ENCODE results near the gene PPP2R5B.

The PPP2R5B gene

DNA sequence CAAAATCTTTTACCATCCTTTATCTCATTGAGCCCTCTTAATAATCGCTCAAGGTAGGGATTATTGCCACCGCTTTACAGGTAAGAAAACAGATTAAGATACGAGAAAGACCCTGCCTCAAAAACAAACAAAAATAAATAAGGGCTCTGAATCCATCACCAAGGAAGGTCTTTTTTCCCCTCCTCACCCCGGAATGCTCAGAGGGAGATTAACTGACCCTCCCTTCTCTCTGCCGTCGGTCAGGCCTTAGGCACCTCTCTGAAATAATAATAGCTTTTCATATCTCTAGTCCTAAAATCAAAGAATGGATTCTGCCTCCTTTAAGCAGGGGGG is 6.9 kb upstream of the PPP2R5B start:
- ChIA-PET CTCF (interaction anchor here (1.2 to 1.4 kb wide), 2 partner anchors 27 to 79 kb away, joined by 3 read pairs; partner anchors contain the start of gene BATF2), POLR2A (interaction anchor here (0.6 to 1.7 kb wide), 4 partner anchors 17 to 204 kb away, joined by 3 to 5 read pairs (median 4); partner anchors contain the start of genes FAU and MRPL49)
- TF ChIP-seq CTBP1 (IDR thresholded peaks at IDR 0.05; ENCODE audit: borderline replicate concordance), result no peak
- TF ChIP-seq NFRKB (IDR thresholded peaks at IDR 0.05), result no peak
- no peak for TF ChIP-seq FOXK2 (IDR thresholded peaks at IDR 0.05)
- no peak for TF ChIP-seq BHLHE40 (IDR thresholded peaks at IDR 0.05; ENCODE audit: borderline replicate concordance)
- TF ChIP-seq FOXM1 (IDR thresholded peaks at IDR 0.05; ENCODE audit: borderline replicate concordance), result no peak
- no peak for DNase-seq (ENCODE audit: extremely low spot score)

DNA sequence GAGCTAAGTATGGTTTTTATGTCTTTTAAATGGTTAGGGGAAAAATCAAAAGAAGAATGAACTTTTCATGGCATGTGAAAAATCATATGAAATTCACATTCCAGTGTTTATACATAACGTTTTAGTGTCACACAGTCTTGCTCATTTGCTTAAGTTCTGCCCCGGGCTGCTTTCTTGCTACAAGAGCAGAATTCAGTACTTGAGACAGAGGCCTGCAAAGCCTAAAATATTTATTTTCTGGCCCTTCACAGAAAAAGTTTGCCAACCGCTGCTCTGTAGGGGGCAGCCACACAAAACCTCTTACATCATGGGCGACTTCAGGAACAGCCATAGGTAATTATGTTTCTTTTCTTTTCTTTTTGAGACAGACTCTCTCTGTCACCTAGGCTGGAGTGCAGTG is 6.5 kb upstream of the PPP2R5B start:
- CTCF ChIA-PET, result interaction anchor here (1.2 to 1.4 kb wide), 2 partner anchors 27 to 79 kb away, joined by 3 read pairs; partner anchors contain the start of gene BATF2
- POLR2A ChIA-PET, result interaction anchor here (0.6 to 1.7 kb wide), 4 partner anchors 16 to 204 kb away, joined by 3 to 5 read pairs (median 4); partner anchors contain the start of genes FAU and MRPL49
- DNase-seq (ENCODE audit: extremely low spot score), result no peak
- TF ChIP-seq L3MBTL2 (conservative IDR thresholded peaks at IDR 0.05), result no peak; the same call in 1 of the 2 replicates
- no peak for TF ChIP-seq ELF4 (IDR thresholded peaks at IDR 0.05)
- TF ChIP-seq FOXK2 (IDR thresholded peaks at IDR 0.05), result no peak
- no peak for TF ChIP-seq LEF1 (IDR thresholded peaks at IDR 0.05; ENCODE audit: borderline replicate concordance)
- no peak for TF ChIP-seq SP1 (IDR thresholded peaks at IDR 0.05)
- no peak for TF ChIP-seq TARDBP (IDR thresholded peaks at IDR 0.05)
- TF ChIP-seq HDGF (IDR thresholded peaks at IDR 0.05; ENCODE audit: borderline replicate concordance), result no peak
- TF ChIP-seq FOXA1 (IDR thresholded peaks at IDR 0.05), result no peak
- no peak for TF ChIP-seq ARNT (IDR thresholded peaks at IDR 0.05)
- TF ChIP-seq NFRKB (IDR thresholded peaks at IDR 0.05), result no peak
- no peak for TF ChIP-seq BHLHE40 (IDR thresholded peaks at IDR 0.05; ENCODE audit: borderline replicate concordance)
- TF ChIP-seq ZNF384 (IDR thresholded peaks at IDR 0.05), result no peak
- TF ChIP-seq FOXM1 (IDR thresholded peaks at IDR 0.05; ENCODE audit: borderline replicate concordance), result no peak
- TF ChIP-seq, protein P1, sequence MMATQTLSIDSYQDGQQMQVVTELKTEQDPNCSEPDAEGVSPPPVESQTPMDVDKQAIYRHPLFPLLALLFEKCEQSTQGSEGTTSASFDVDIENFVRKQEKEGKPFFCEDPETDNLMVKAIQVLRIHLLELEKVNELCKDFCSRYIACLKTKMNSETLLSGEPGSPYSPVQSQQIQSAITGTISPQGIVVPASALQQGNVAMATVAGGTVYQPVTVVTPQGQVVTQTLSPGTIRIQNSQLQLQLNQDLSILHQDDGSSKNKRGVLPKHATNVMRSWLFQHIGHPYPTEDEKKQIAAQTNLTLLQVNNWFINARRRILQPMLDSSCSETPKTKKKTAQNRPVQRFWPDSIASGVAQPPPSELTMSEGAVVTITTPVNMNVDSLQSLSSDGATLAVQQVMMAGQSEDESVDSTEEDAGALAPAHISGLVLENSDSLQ (IDR thresholded peaks at IDR 0.05), result no peak
- TF ChIP-seq SUZ12 (IDR thresholded peaks at IDR 0.05), result no peak
- no peak for TF ChIP-seq CTBP1 (IDR thresholded peaks at IDR 0.05; ENCODE audit: borderline replicate concordance)

DNA sequence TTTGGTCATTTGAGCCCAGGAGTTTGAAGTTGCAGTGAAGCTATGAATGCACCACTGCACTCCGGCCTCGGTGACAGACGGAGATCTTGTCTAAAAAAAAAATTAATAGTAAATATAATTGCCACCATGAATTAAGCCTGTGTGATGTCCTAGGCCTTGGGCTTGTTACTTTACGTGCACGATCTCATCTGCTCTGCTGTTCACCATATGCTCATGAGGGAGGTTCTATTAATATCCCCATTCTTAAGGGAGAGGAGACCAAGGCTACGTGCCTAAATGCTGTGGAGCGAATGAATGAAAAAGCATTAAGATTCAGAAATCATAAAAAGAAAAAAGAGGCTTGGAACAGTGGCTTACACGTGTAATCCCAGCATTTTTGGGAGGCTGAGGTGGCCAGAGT is 4.9 kb upstream of the PPP2R5B start:
- CTCF ChIA-PET, result no interaction called here
- POLR2A ChIA-PET, result interaction anchor here (1.7 kb wide), 1 partner anchor 202 kb away, joined by 5 read pairs; the partner anchor contains the start of genes FAU and MRPL49
- TF ChIP-seq CTBP1 (IDR thresholded peaks at IDR 0.05; ENCODE audit: borderline replicate concordance) (no peak), SUZ12 (IDR thresholded peaks at IDR 0.05) (no peak), FOXK2 (IDR thresholded peaks at IDR 0.05) (no peak), NFRKB (IDR thresholded peaks at IDR 0.05) (no peak), HDGF (IDR thresholded peaks at IDR 0.05; ENCODE audit: borderline replicate concordance) (no peak), TARDBP (IDR thresholded peaks at IDR 0.05) (no peak), LEF1 (IDR thresholded peaks at IDR 0.05; ENCODE audit: borderline replicate concordance) (no peak), L3MBTL2 (conservative IDR thresholded peaks at IDR 0.05) (no peak), ZNF384 (IDR thresholded peaks at IDR 0.05) (no peak), ARNT (IDR thresholded peaks at IDR 0.05) (no peak), BHLHE40 (IDR thresholded peaks at IDR 0.05; ENCODE audit: borderline replicate concordance) (no peak), SP1 (IDR thresholded peaks at IDR 0.05) (no peak), ELF4 (IDR thresholded peaks at IDR 0.05) (no peak), FOXA1 (IDR thresholded peaks at IDR 0.05) (no peak), FOXM1 (IDR thresholded peaks at IDR 0.05; ENCODE audit: borderline replicate concordance) (no peak)
- TF ChIP-seq, protein P1 (IDR thresholded peaks at IDR 0.05), result no peak
- DNase-seq (ENCODE audit: extremely low spot score), result no peak

DNA sequence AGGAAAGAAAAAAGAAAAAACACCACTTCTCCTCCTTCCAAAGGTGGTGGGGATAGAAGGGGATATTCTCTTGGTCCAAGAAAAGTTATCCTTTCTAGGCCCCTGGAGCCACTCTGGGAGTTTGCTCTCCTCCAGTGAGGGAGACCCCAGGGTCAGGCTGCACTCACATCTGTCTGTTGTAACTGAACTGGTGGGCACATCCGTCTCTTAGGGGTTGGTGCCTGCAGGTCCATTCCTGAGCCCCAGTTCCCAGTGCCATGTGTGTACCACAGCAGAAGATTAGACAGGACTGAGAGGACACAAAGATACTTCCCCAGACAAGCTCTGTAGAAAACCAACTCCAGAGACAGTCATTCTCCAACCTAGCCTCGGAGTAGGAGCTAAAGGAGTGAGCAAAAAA is 4.4 kb upstream of the PPP2R5B start:
- no peak for TF ChIP-seq ELF4 (IDR thresholded peaks at IDR 0.05)
- no peak for TF ChIP-seq NFRKB (IDR thresholded peaks at IDR 0.05)
- no peak for TF ChIP-seq LEF1 (IDR thresholded peaks at IDR 0.05; ENCODE audit: borderline replicate concordance)
- no peak for TF ChIP-seq FOXA1 (IDR thresholded peaks at IDR 0.05)
- no peak for TF ChIP-seq CTBP1 (IDR thresholded peaks at IDR 0.05; ENCODE audit: borderline replicate concordance)
- no peak for TF ChIP-seq TARDBP (IDR thresholded peaks at IDR 0.05)
- no peak for TF ChIP-seq FOXK2 (IDR thresholded peaks at IDR 0.05)
- TF ChIP-seq, protein P1 (IDR thresholded peaks at IDR 0.05), result no peak
- no peak for TF ChIP-seq FOXM1 (IDR thresholded peaks at IDR 0.05; ENCODE audit: borderline replicate concordance)
- no peak for TF ChIP-seq SP1 (IDR thresholded peaks at IDR 0.05)
- TF ChIP-seq SUZ12 (IDR thresholded peaks at IDR 0.05), result no peak
- TF ChIP-seq ZNF384 (IDR thresholded peaks at IDR 0.05), result no peak
- no peak for TF ChIP-seq ARNT (IDR thresholded peaks at IDR 0.05)
- TF ChIP-seq HDGF (IDR thresholded peaks at IDR 0.05; ENCODE audit: borderline replicate concordance), result no peak
- TF ChIP-seq L3MBTL2 (conservative IDR thresholded peaks at IDR 0.05), result no peak
- no peak for TF ChIP-seq BHLHE40 (IDR thresholded peaks at IDR 0.05; ENCODE audit: borderline replicate concordance)
- ChIA-PET CTCF (no interaction called here), POLR2A (no interaction called here)
- DNase-seq (ENCODE audit: extremely low spot score), result no peak

DNA sequence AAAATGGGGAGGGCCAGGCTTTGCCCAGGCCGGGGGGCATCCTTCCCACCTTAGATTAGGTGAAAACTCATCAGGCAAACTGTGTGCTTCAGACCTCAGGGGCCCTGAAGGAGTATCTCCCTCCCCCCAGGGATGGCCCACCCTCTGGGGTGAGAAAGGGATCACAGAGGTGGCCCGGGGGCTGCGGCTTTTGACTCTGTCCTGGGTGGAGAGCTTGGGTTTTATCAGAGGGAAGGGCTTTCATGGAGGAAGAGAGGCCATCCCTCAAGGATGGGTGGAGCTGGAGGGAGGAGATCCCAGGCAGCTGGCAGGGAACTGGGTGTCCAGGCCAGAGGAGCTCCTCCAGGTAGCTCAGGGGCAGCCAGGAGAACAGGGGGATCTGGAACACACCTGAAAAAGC is 3.1 kb upstream of the PPP2R5B start:
- CTCF ChIA-PET, result no interaction called here
- POLR2A ChIA-PET, result no interaction called here
- TF ChIP-seq L3MBTL2 (conservative IDR thresholded peaks at IDR 0.05) (no peak), SP1 (IDR thresholded peaks at IDR 0.05) (no peak), FOXM1 (IDR thresholded peaks at IDR 0.05; ENCODE audit: borderline replicate concordance) (no peak), TARDBP (IDR thresholded peaks at IDR 0.05) (no peak), FOXA1 (IDR thresholded peaks at IDR 0.05) (no peak)
- no peak for DNase-seq (ENCODE audit: extremely low spot score)

DNA sequence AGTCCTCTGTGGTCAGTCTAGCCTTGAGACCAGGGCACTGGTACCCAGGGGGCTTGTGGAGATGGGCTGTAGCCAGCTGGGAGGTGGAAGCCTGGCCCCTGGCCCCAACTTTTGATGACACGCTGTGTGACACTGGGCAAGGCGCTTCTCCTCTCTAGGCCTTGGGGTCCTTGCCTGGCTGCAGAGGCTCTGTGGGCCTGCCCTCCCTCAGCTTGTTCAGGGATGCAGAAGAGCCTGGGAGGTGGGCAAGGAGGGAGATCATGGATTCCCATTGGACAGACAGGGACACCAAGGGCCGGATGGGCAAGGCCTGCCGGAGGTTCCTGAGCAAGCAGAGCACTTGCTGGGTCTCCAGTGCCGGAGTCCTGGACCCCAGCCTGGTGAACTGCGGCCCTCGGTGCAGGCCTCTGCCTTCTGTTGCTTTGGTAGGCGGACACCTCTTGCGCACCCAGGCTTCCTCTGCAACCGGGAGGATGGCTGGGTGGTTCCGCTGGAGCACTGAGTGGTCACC is 1.3 kb upstream of the PPP2R5B start:
- ChIA-PET CTCF (no interaction called here), POLR2A (interaction anchor here (1.1 kb wide), 1 partner anchor 24 kb away, joined by 3 read pairs; no protein-coding TSS in a partner anchor)
- TF ChIP-seq NFRKB (IDR thresholded peaks at IDR 0.05) (no peak), FOXA1 (IDR thresholded peaks at IDR 0.05) (no peak), BHLHE40 (IDR thresholded peaks at IDR 0.05; ENCODE audit: borderline replicate concordance) (no peak), HDGF (IDR thresholded peaks at IDR 0.05; ENCODE audit: borderline replicate concordance) (no peak), FOXK2 (IDR thresholded peaks at IDR 0.05) (no peak), ELF4 (IDR thresholded peaks at IDR 0.05) (no peak), L3MBTL2 (conservative IDR thresholded peaks at IDR 0.05) (no peak), SP1 (IDR thresholded peaks at IDR 0.05) (no peak), TARDBP (IDR thresholded peaks at IDR 0.05) (no peak), ARNT (IDR thresholded peaks at IDR 0.05) (no peak)
- DNase-seq (ENCODE audit: extremely low spot score), result no peak

Data from HEK293T (cell line).